Stimulated activated CD4-positive, alpha-beta T cell treated with anti-CD3 and anti-CD28 coated beads, Interleukin-15, amount 100 ng/mL, for 1 hour (primary cell): Measurements from ENCODE around the gene GDF2.
A peak's percentile ranks its signal among the peaks of the same experiment; 100 is the strongest.

Source experiments
- DNase-seq, 2 donors: peaks; one replicate each; pipeline ENCODE4 v3.0.0-alpha.2; 2020; ENCODE audit warnings: low read depth in 1 of 2, low spot score in 1 of 2

GDF2 gene

DNA sequence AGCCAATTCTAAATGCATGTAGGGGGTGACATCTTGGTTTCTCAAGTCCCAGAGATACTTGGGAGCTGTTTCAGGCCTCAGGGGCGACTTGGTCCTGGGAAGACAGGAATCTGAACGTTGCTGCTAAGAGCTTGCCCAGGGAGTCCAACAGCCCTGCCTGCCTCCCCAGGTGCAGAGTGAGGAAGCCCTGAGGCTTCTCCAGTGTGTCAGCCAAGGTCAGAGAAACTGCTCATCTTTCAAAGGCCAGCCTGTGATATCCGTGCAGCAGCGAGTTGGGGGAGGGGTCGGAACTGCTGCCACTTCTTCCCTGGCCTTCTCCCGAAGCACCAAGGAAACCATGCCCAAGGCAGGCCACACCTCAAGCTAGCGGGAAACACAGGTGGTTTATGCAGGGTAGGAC is 9.7 kb downstream of the GDF2 start:
- DNase-seq = no peak

DNA sequence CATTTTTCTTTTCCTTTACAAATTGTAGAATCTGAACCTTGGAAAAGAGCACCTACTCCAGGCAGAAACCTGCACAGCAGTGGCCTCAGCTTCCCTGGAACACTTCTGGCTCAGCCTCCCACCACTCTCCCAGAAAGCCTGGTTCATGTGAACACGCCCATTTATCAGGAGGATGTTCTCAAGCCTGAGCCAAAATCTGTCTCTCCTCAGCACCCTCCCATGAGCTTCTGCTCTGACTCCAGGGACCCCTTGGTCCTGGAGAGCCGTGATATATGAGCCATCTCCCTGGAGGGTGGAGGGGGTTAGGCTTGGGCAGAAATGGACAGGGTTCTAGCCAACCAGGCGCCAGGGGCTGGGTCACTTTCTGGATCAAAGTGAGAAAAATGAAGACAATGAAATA is 10.1 kb downstream of the GDF2 start:
- DNase-seq = no peak

DNA sequence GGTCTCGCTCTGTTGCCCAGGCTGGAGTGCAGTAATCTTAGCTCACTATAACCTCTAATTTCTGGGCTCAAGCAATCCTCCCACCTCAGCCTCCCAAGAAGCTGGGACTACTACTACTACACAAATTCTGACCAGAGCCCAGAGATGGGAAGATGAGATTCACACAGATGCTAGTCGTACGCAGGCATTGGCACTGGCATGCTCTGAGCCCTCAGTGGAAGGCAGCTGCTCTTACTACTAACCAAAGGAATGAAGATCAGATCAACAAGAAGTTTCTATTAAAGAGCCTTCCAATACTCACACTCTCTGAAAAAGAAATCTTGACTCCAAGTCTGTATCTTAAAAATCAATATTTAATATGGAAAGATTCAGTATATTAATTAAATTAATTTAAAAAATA is 10.7 kb downstream of the GDF2 start:
- no peak for DNase-seq

DNA sequence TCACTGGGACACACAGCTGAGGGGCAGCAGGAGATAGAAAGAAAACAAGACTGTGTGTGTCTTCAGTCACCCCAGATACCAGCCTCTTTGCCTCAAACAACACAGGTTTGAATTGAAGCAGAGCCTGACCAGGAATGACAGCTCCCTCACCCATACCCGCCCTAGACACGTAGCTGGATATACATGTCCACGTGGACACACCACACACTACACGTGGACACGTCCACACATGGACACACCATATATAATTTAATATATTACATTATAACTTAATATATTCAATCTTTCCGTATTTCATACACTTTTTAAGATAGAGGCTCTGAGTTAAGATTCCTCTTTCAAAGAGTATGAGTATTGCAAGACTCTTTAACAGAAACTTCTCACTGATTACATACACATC is 11.3 kb downstream of the GDF2 start:
- DNase-seq = no peak

DNA sequence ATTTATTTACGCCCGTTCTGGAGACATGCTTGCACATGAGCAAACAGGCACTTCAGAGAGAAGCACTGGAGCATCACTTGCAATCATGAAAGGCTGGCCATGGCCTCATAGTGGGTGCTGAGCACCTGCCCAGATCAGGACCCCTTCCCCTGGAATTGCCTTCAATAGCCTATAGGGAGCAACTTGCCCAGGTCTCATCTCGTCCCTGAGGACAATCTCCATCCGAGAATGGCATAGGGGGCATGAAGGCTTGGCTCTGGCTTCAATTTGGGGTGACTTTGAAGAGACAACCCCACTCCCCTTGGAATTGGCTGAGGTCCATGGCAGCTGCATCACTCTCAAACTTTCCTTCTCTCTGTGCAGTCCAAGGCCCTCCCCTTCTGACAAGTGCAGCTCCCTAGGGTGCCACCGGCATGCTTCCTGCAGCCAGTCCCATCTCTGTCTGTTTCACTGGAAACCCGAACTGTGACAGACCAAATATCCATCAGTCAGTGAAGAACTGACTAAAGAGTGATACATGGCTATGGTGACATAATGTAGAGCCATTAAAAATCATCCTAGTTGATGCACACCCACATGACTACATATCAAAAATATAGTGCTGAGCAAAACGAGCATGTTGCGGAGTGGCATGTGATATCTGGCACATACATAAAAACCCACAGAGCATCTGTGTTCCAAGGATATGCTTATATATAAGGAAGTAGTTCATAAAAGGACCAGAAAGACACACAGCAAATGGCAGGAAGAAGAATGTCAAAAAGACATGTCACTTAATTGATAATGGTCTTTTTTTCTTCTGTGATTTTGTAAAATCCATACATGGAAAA is 12.4 kb downstream of the GDF2 start:
- no peak for DNase-seq

DNA sequence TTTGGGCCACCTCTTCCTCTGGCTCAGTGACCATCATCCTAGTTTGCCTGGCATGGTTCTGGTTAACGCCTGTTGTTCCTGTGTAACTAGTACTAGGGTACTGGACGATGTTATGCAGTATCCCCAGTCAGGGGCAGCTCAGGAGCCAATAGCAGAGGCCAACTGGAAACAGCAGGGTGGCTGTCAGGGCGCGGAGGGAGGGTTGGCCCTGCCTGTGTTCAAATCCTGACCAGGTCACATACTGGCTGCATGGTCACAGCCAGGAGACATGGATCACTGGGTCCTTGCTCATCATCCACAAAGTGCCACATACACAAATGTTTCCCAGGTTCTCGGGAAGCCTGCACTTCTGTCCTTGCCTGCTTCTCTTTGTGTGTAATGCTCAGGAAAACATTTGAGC is 13.7 kb downstream of the GDF2 start:
- no peak for DNase-seq

DNA sequence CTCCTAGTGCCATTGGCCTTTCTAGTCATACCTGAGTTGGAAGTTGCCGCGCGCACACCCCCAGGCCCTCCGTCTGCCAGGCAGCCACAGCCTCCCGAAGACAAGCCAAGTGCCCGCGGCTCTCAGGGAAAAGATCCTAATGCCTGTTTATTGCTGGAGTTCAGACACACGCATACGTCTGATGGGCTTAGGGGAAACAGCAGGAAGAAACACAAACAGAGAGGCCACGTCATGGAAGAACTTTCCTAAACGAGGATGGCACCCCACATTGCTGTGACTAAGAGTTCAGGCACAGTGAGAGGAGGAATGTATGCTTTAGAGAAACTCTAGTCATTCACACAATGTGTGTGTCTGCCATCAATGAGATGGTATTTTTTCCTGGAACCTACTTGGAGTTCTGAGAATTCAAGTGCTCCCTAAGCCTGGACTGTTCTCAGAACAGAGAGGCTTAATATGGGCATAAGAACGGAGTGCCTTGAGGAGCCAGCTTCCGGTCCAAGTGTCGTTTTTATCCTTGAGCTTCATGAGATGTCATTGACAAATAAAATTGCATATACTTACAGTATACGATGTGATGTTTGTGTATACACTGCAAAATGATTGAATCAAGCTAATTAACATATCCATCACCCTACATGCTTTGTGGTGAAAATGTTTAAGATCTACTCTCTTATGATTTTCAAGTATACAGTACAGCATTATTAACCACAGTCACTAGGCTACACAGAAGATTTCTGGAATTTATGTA is 14.3 kb downstream of the GDF2 start:
- DNase-seq = no peak

DNA sequence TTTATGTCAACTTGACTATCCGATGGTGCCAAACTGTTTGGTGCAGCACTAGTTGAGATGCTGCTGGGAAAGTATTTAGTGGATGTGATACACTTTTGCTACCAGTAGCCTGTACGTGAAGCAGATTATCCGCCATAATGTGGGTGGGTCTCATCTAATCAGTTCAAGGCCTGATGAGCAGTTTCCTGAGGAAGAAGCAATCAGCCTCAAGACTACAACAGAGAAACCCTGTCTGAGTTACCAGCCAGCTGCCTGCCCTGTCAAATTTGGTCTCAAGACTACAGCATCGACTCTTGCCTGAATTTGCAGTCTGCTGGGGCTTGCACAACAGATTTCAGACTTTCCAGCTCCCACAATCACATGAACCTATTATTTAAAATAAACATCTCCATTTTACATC is 15.1 kb downstream of the GDF2 start:
- no peak for DNase-seq

DNA sequence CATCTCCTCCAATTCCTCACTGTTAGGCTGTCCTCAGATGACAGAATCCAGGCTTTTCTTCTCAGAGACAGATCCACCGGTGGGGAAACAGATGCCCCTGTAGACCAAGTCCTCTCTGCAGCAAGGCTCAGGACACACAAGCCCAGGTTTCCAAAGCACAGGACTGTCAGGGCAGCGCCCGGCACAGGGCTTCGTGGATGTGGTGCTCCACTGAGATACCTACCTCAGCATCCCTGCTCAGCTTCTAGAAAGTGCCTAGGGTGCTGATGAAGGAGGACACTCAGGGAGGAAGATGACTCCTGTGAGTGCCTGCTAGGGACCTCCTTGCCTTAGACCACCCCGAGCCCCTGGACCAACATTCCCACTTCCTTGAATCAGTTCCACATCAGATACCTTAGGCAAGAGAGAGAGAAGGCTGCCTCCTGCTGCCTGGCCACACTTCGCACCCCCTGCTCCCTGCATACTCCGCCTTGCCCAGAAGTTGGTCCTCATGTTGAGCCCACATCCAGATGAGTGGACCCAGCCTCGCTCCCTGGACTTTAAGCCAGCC is 17.0 kb downstream of the GDF2 start:
- no peak for DNase-seq

DNA sequence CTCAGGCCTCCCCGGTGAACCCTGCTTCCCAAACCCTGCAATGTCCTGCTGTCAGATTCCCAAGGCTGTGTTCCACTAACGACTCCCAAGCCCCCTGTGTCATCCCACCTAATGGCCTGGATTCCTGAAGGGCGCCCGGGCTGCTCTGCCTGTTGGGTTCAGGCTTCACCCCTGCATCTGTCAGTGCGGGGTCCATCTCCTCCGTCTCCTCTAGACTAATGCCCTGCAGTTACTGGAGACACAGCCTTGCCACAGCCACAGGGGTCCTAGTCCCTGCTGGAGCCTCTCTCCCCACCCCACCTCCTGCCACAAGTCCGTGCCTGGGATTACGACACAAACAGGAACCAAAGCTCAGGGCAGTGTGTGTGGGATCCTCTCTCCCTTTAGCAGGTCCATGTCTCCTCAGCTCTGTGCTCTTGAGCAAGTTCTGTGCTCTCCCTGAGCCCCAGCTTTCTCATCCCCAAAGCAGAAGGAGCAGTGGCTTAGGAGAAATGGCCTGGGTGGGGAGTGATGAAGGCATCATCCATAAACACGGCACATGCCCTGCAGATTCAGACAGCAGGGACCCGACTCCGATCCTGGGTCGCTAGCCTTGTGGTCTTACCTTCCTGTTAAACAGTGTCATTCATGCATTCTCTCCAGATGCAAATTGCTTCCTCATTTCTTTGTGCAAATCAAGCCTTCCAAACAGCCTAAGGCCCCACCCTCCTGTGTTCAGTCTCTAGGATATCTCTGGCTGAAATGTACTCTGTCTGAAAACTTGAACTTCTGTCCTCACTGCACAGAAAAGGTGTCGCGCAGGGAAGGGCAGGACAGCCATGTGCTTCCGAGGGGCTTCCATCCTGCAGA is 17.7 kb downstream of the GDF2 start:
- no peak for DNase-seq

DNA sequence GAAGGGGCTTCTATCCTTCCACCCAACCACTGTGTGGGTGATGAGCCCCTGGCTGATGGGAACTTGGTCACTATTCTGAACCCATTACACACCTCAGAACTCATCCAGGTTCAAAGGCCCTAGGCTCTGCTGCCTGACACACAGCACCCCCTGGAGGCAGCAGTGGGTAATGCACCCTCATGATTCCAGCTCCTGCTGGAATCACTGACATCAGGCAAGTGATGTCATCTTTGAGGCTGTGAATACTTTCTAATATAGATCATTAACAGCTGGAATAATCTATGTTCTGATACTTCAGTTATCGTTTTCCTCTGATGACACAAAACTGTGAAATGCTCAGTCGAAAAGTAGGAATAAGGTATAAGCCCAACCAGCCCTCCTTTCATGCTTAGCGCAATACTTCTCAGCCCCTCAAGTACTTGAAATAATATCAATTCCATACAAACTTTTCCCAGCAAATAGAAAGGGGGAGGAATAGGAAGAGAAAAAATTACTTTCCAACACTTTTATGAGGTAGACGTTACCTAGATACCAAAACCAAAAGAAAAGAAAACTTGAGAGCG is 18.4 kb downstream of the GDF2 start:
- peak; percentile 47 to 62 for DNase-seq

DNA sequence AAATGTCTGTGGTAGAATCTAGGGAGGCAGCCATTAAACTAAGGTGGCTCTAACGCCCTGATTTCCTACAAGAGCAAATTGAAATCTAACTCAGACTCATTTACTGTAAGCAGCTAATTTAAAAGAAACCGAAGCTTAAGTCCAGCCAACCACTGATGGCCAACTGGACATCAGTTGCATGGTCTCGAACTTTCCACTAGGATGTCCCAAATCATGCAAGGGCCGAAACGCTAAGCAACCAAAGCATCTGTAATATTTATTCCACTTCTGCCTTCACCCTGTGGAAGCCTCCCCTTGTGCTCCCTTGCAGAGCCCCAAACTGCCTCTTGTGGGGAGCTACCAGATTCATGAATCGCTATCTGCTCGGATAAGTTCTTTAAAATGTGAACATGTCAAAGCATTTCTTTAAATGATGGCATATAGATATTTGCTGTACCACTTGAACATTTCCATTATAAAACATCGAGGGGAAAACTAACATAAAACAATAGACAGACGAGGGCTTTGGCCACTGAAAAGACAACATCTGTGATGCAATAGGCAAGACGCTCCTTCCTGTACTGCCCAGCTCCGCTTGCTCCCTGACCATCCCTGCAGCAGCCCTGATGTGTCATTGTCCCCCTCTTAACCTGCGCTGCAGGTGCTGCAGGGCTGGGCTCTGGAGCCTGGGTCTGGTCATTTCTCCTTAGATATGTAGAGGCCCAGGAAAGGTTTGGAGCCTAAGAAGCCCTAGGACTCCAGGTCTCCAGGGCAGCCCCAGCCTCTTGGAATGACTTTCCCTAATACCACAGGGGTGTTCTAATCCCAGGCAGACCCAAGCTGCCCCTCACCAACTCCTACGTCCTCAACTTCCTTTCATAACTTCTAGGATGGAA is 23.0 kb downstream of the GDF2 start:
- DNase-seq = no peak

DNA sequence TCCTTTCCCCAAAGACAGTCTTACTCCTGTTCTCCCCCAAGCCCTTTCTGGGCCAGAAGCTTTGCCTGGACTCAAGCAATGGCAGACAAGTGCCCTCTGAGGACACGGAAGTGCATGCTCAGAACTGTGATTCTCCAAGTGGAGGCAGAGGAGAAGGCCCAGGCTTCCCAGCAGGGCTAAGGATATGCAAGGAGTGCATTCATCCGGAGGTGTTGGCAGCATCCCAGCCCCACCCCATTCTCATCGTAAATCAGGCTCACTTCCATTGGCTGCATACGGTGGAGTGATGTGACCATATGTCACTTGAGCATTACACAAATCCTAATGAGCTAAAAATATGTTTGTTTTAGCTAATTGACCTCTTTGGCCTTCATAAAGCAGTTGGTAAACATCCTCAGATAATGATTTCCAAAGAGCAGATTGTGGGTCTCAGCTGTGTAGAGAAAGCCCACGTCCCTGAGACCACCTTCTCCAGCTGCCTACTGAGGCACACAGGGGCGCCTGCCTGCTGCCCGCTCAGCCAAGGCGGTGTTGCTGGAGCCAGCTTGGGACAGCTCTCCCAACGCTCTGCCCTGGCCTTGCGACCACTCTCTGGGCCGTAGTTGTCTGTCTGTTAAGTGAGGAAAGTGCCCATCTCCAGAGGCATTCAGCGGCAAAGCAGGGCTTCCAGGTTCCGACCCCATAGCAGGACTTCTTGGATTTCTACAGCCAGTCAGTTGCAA is 24.5 kb downstream of the GDF2 start:
- no peak for DNase-seq

DNA sequence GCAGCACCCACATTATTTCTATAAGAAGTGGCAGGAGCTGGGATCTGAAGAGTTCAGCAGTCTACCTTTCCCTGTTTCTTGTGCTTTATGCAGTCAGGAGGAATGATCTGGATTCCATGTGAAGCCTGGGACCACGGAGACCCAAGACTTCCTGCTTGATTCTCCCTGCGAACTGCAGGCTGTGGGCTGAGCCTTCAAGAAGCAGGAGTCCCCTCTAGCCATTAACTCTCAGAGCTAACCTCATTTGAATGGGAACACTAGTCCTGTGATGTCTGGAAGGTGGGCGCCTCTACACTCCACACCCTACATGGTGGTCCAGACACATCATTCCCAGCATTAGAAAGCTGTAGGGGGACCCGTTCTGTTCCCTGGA is 25.0 kb downstream of the GDF2 start:
- no peak for DNase-seq

DNA sequence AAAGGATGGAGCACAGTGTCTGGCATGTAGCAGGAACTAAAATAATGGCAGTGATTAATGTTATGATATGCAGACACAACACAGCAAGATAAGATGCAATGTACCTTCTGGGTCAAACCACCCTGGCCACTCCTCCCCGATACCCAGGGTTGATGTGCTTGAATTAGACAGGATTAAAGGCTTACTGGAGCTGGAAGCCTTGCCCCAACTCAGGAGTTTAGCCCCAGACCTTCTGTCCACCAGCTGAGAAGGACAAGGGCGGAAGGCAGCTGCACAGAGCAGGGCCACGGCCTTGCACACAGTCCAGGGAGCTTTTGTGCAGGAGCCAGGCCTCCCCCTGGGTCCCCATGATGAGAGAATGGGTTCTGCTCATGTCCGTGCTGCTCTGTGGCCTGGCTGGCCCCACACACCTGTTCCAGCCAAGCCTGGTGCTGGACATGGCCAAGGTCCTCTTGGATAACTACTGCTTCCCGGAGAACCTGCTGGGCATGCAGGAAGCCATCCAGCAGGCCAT is 25.9 kb downstream of the GDF2 start, which contains the start of gene RBP3:
TSS of gene RBP3 (plus strand) at position 226 of the 514 bp plus-strand sequence. CDS start at position 348, 122 bp downstream.
- DNase-seq = no peak

DNA sequence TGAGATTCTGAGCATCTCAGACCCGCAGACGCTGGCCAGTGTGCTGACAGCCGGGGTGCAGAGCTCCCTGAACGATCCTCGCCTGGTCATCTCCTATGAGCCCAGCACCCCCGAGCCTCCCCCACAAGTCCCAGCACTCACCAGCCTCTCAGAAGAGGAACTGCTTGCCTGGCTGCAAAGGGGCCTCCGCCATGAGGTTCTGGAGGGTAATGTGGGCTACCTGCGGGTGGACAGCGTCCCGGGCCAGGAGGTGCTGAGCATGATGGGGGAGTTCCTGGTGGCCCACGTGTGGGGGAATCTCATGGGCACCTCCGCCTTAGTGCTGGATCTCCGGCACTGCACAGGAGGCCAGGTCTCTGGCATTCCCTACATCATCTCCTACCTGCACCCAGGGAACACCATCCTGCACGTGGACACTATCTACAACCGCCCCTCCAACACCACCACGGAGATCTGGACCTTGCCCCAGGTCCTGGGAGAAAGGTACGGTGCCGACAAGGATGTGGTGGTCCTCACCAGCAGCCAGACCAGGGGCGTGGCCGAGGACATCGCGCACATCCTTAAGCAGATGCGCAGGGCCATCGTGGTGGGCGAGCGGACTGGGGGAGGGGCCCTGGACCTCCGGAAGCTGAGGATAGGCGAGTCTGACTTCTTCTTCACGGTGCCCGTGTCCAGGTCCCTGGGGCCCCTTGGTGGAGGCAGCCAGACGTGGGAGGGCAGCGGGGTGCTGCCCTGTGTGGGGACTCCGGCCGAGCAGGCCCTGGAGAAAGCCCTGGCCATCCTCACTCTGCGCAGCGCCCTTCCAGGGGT is 26.6 kb downstream of the GDF2 start:
- DNase-seq = no peak

DNA sequence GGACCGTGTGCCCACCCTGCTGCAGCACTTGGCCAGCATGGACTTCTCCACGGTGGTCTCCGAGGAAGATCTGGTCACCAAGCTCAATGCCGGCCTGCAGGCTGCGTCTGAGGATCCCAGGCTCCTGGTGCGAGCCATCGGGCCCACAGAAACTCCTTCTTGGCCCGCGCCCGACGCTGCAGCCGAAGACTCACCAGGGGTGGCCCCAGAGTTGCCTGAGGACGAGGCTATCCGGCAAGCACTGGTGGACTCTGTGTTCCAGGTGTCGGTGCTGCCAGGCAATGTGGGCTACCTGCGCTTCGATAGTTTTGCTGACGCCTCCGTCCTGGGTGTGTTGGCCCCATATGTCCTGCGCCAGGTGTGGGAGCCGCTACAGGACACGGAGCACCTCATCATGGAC is 27.3 kb downstream of the GDF2 start:
- DNase-seq = no peak

DNA sequence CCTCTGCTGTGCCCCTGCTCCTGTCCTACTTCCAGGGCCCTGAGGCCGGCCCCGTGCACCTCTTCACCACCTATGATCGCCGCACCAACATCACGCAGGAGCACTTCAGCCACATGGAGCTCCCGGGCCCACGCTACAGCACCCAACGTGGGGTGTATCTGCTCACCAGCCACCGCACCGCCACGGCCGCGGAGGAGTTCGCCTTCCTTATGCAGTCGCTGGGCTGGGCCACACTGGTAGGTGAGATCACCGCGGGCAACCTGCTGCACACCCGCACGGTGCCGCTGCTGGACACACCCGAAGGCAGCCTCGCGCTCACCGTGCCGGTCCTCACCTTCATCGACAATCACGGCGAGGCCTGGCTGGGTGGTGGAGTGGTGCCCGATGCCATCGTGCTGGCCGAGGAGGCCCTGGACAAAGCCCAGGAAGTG is 27.7 kb downstream of the GDF2 start:
- DNase-seq = no peak
